Measurements from ENCODE around the gene TACR2.

- TF ChIP-seq CTCF (conservative IDR thresholded peaks at IDR 0.05; ENCODE audit: low read depth in 2 of 2) (peak; percentile 57 to 73), EZH2 (IDR thresholded peaks at IDR 0.05; ENCODE audit: low read depth, unreplicated experiment) (no peak), REST (IDR thresholded peaks at IDR 0.05; ENCODE audit: unreplicated experiment) (no peak), ZNF331 (CRISPR knock-in tag; IDR thresholded peaks at IDR 0.05; ENCODE audit: low read depth) (no peak), POLR2AphosphoS5 (IDR thresholded peaks at IDR 0.05; ENCODE audit: low read depth) (no peak)
Measured at GRCh38 chr10:69407621-69408301, 9.0 kb downstream of the TACR2 start.

Measured in GM23338 (cell line).